Calu3 (cell line): ENCODE data around the gene TBC1D22B. TPM values are rescaled to one million over a fixed set of nuclear protein-coding genes. Genes with fewer than 3 reads are reported as not detected.

Source experiments
- BruUV-seq: library from RNA; stranded (reverse); fragments of 400-500 nt; replicated peaks from 2 replicates; lab custom pipeline; 2021; lab: Mats Ljungman, UMichigan
- CTCF ChIA-PET: fragments of 300-600 bp; sonication (Branson Sonifier 250); formaldehyde crosslinking; loops from one replicate; lab custom pipeline; 2022; ENCODE audit warnings: antibody characterized with exemption; lab: Charles Lee
- DNase-seq: peaks from one replicate; pipeline ENCODE4 v3.0.0; 2022
- H3K27ac Mint-ChIP-seq: one replicate; pipeline ENCODE4 v1.8.0; 2022; ENCODE audit warnings: mixed read lengths; ENCODE audit not compliant: unreplicated experiment
- H3K27me3 Mint-ChIP-seq: one replicate; pipeline ENCODE4 v1.8.0; 2022; ENCODE audit warnings: mixed read lengths; ENCODE audit not compliant: unreplicated experiment
- H3K36me3 Mint-ChIP-seq: one replicate; pipeline ENCODE4 v1.8.0; 2022; ENCODE audit warnings: mild to moderate bottlenecking, moderate library complexity, mixed read lengths; ENCODE audit not compliant: insufficient read depth, unreplicated experiment
- H3K4me1 Mint-ChIP-seq: one replicate; pipeline ENCODE4 v1.8.0; 2022; ENCODE audit warnings: mild to moderate bottlenecking, low read depth, mixed read lengths; ENCODE audit not compliant: unreplicated experiment
- H3K4me3 Mint-ChIP-seq: one replicate; pipeline ENCODE4 v1.8.0; 2022; ENCODE audit warnings: mild to moderate bottlenecking, low read depth, moderate library complexity, mixed read lengths; ENCODE audit not compliant: unreplicated experiment
- H3K9me3 Mint-ChIP-seq: one replicate; pipeline ENCODE4 v1.8.0; 2022; ENCODE audit warnings: low read depth, mixed read lengths; ENCODE audit not compliant: unreplicated experiment
- intact Hi-C: fragments of 100-400 bp; cut with micrococcal nuclease; formaldehyde crosslinking; loops from one replicate; pipeline ENCODE4 v1.10.0; 2022; ENCODE audit not compliant: unreplicated experiment
- total RNA-seq: library from RNA; stranded (reverse); gene quantifications from 2 replicates; pipeline ENCODE4 v1.2.3, GENCODE V29; 2022
- TF ChIP-seq, protein P1 (sequence below): fragments of 200-600 bp; IDR thresholded peaks from one replicate; pipeline ENCODE4 v1.8.0; 2022; ENCODE audit warnings: antibody characterized with exemption; ENCODE audit not compliant: unreplicated experiment

Gene TBC1D22B
- total RNA-seq, 1 experiment from 2014 or later, result 14.6 TPM

DNA sequence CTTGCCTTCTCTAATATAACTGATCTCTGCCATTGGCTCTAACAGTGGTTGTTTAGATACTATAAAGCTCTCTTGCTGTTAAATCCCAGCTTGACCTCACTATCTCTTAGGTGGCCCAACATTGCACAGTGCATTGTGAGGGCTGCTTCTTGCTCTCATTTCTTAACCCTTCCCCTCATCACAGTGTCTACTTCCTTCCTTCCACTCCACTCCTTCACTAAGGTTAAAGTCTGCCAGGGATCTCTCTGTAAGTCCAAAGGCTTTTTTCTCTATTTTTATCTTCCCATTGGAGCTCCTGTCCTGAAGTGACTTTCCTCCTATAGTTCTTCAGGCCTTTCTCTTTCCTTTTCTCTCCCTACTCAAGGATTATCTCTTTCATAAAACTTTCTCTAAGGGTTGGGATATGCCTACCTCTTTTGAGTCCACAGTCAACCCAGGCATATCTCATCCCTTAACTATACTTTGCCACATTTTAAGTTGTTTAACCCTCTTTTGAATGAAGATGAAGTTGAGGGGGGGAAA, 4.0 kb upstream of the TBC1D22B start:
- no TSS peak for BruUV-seq
- no peak overlapping the region for H3K27ac Mint-ChIP-seq

DNA sequence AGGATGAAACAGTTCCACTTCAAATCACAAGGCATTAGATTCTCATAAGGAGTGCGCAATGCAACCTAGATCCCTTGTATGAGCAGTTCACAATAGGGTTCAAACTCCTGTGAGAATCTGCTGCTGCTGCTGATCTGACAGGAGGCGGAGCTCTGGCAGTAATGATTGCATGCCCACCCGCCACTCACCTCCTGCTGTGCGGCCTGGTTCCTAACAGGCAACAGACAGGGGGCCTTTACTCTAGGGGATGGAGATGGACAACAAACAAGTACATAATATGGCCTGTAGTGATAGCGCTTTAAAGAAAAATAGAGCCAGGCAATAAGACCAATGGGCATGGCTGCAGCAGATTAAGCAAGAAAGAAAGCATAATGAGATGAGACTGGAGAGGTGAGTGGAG, 2.7 kb upstream of the TBC1D22B start:
- intact Hi-C loops, result loop anchor here (10.0 kb wide), 1 partner anchor 420 kb away; no protein-coding TSS in a partner anchor
- H3K9me3 Mint-ChIP-seq, result no peaks in the 10 kb centered on the region
- H3K4me1 Mint-ChIP-seq, result peaks cover 14% of the 10 kb centered on the region
- CTCF ChIA-PET, result interaction anchor here (0.6 to 0.7 kb wide), 3 partner anchors 15 to 117 kb away, joined by 3 to 5 read pairs (median 5); no protein-coding TSS in a partner anchor
- BruUV-seq, result no TSS peak
- H3K36me3 Mint-ChIP-seq, result peaks cover 29% of the 10 kb centered on the region
- H3K4me3 Mint-ChIP-seq, result no peak overlapping the region
- no peaks in the 10 kb centered on the region for H3K27me3 Mint-ChIP-seq
- DNase-seq, result no peak
- H3K27ac Mint-ChIP-seq, result no peak overlapping the region
- TF ChIP-seq, protein P1, sequence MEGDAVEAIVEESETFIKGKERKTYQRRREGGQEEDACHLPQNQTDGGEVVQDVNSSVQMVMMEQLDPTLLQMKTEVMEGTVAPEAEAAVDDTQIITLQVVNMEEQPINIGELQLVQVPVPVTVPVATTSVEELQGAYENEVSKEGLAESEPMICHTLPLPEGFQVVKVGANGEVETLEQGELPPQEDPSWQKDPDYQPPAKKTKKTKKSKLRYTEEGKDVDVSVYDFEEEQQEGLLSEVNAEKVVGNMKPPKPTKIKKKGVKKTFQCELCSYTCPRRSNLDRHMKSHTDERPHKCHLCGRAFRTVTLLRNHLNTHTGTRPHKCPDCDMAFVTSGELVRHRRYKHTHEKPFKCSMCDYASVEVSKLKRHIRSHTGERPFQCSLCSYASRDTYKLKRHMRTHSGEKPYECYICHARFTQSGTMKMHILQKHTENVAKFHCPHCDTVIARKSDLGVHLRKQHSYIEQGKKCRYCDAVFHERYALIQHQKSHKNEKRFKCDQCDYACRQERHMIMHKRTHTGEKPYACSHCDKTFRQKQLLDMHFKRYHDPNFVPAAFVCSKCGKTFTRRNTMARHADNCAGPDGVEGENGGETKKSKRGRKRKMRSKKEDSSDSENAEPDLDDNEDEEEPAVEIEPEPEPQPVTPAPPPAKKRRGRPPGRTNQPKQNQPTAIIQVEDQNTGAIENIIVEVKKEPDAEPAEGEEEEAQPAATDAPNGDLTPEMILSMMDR, result no peak

More for the DNA sequence above, 4.0 kb upstream of the TBC1D22B start:
- H3K4me3 Mint-ChIP-seq, result no peak overlapping the region
- intact Hi-C loops, result loop anchor here (10.0 kb wide), 1 partner anchor 421 kb away; no protein-coding TSS in a partner anchor
- peaks cover 19% of the 10 kb centered on the region for H3K36me3 Mint-ChIP-seq
- CTCF ChIA-PET, result interaction anchor here (1.4 kb wide), 1 partner anchor 11 kb away, joined by 4 read pairs; no protein-coding TSS in a partner anchor
- H3K9me3 Mint-ChIP-seq, result peaks cover under 1% of the 10 kb centered on the region
- H3K4me1 Mint-ChIP-seq, result peaks cover 3% of the 10 kb centered on the region
- DNase-seq, result no peak
- TF ChIP-seq, protein P1, result no peak
- no peaks in the 10 kb centered on the region for H3K27me3 Mint-ChIP-seq

DNA sequence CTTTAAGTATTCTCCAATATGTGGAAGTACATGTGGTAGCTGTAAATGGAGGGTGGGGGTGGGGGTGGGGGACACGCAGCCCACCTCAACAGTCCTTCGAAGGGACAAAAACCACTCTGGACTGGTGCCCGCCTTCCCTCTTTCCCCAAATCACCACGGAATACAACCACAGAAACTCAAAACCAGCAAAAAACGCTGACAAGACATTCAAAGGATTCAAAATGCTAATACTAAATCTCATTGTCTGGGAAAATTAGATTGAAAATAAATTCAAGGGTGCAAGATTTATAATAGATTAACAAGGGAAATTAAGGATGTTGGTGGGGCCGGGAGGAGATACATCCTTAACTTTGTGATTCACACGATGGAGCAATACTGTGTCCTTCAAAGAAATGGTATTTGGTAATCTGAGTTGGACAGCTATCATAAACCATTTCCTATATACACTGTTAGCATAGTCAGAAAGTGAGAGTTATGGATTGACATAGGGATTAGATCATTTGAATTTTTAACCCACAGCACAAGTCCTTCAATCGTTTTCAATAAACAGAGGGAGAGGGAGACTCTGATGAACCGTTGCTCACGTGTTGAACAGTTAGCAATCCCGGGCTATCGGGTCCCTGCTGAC, 766 bp upstream of the TBC1D22B start:
- BruUV-seq, result TSS peak; percentile 36
- CTCF ChIA-PET, result interaction anchor here (0.6 to 1.5 kb wide), 5 partner anchors 8 to 34 kb away, joined by 3 to 9 read pairs (median 3); no protein-coding TSS in a partner anchor
- peak overlapping the region; percentile 97 for H3K4me3 Mint-ChIP-seq

DNA sequence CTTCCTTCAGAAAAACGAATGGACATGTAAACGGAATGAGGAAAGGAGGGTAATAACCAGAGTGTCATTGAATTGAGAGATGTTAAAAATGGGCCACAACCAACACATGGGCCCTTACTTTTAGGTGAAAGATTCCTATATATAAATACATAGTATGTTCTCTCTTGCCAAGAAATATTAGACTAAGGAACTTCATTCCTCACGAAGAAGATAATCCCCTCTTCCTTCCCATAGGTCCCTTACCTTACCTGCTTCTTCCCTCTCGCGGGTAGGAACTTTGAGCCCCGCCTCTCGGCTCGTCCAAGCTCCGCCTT, 295 bp upstream of the TBC1D22B start:
- H3K9me3 Mint-ChIP-seq, result no peaks in the 10 kb centered on the region
- no TSS peak for BruUV-seq
- H3K4me3 Mint-ChIP-seq, result peak overlapping the region; percentile 97
- H3K27me3 Mint-ChIP-seq, result no peaks in the 10 kb centered on the region
- H3K27ac Mint-ChIP-seq, result peak overlapping the region; percentile 87
- peaks cover 29% of the 10 kb centered on the region for H3K36me3 Mint-ChIP-seq
- TF ChIP-seq, protein P1, result no peak
- no peak for DNase-seq
- H3K4me1 Mint-ChIP-seq, result peaks cover 14% of the 10 kb centered on the region
- intact Hi-C loops, result loop anchor here (10.0 kb wide), 1 partner anchor 418 kb away; no protein-coding TSS in a partner anchor
- CTCF ChIA-PET, result interaction anchor here (1.1 to 1.5 kb wide), 5 partner anchors 15 to 58 kb away, joined by 3 to 9 read pairs (median 5); no protein-coding TSS in a partner anchor

More for the DNA sequence above, 766 bp upstream of the TBC1D22B start:
- Mint-ChIP-seq H3K27me3 (no peaks in the 10 kb centered on the region), H3K27ac (peak overlapping the region; percentile 87), H3K36me3 (peaks cover 29% of the 10 kb centered on the region), H3K9me3 (no peaks in the 10 kb centered on the region), H3K4me1 (peaks cover 14% of the 10 kb centered on the region)
- intact Hi-C loops, result loop anchor here (10.0 kb wide), 1 partner anchor 418 kb away; no protein-coding TSS in a partner anchor
- TF ChIP-seq, protein P1, result no peak
- no peak for DNase-seq
